HG03135 (cell line): ENCODE measurements around the gene DTHD1.

Experiments used
- ATAC-seq: cut with Tn5 transposase; IDR thresholded peaks from one replicate; pipeline ENCODE4 v1.9.1; 2021; ENCODE audit warnings: mild to moderate bottlenecking, moderate library complexity; ENCODE audit not compliant: unreplicated experiment

Gene DTHD1

DNA sequence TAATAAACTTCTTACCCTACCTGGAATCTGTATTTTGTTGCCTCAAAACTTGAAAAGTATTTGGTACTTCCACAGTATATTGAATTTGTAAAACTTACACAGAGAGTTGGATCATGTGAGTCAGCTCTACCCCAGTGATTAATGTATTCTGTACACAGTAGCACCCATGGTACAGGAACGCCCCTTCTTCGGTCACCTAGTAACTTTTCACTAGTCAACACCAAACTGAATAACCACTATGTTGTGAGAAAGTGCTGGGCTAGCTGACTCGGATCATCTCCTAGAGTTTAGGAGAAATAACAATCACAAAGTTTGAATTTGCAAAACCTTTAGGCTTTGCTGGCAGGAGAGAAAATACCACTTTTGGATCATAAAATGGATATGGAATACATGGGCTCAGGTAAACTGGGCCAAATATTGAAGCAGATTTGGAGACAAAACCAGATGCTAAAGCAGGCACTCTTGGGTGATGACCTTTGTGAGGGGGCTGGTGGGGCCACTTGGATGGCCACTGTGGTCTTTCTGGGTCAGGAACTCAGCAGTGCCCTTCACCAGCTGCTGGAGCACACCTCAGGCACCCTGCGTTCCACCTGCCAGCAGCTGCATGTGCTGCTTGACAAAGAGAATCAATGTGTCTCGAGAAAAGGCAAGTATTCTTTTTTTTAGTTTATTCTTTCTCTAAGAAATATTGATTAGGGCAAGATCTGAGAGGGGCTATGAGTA is at the start of gene DTHD1:
Gene DTHD1, plus strand, starts transcription at position 233 of the 723 bp plus-strand sequence. Its CDS starts 143 bp downstream, at position 376.
- ATAC-seq, result no peak

DNA sequence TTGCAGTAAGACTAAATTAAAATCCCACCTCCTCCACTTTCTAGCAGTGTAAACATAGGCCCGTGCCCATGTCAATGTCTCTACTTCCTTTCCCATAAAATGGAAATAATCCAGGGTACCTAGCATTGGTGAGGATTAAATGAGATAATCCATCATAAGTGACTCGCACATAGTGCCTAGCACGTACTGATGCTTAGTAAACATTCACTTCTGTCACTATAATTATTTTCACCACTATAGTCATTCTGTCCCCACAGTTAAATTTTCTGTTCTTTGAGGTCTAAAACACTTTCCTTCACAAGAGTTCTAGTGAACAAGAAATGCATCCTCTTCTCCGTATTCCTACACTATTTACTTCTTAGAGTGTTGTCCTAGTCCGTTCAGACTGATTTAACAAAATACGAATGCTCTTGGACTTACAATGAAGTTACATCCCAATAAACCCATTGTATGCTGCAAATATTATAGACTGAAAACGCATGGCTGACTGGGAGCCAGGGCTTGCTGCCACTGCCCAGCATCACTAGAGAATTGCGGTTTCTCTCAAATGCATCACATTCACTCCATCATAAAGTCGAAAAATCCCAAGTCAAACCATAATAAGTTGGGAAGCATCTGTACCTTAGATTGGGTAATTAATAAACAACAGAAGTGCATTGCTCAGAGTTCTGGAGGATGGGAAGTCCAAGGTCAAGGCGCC is 47.7 kb upstream of the DTHD1 start:
- ATAC-seq, result no peak

DNA sequence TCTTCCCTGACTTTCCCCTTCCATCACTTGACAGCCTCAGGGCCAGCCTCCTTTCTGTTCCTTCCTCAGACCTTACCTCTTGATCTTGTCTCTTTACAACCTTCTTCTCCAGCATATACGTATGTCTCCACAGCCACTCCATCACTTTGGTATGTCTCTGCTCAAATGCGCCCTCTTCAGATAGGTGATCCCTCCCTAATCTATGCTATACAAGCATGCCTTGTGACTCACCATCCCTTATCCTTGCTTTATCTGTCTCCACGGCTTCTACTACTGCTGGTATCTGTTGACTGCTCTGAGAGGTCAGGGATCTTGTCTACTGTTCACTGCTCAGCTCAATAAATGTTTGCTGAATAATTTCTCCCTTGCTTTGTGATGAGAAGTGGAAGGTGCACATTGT is 46.1 kb upstream of the DTHD1 start:
- no peak for ATAC-seq

DNA sequence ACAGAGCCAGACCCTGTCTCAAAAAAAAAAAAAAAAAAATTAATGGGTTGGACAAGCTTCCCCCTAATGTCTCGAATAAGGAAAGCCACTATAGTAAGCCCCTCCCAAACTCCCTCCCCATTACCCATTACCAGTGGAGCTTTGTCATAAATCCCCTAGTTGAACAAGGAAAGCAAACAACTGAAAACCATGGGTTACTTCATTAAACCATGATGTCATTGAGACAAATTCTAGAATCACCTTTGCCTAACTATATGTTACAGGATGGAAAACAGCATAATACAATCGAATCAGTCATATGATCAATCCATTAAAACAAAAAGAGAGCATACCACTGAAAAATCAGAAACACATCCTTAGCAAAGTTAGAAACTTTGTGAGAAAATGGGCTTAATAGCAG is 45.3 kb upstream of the DTHD1 start:
- ATAC-seq, result no peak

DNA sequence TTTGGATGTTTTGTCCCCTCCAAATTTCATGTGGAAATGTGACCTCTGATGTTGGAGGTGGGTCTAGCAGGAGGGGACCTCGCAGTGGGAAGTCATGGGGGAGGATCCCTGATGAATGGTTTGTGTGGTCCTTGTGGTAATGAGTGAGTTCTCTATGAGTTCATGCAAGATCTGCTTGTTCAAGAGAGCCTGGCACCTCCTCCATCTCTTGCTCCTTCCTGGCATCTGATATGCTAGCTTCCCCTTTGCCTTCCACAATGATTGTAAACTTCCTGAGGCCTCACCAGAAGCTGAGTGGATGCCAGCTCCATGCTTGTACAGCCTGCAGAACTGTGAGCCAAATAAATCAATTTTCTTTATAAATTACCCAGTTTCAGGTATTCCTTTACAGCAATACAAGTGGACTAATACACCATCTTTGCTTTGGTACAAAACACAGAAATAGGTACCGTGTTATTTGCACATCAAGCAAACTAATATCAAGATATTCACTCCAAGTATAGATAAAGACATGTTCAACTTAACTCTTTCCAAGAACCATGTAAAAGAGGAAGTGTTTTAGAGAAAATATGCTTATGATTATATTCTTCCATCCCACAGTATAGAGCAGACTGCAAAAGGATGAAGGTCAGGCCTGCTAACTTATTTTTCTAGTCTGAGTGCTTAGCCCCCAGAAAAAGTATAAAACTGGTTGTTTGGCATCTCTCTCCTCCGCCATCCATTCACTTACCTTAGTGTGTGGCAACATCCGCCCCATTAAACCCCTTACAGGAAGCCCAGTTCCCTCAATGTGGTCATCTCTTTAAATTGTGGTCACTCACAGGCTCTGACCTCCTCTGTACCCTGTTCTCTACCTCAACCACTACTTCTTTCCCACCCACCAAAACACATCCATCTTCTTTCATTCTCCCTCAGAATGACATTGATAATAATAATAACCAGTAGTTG is 43.8 kb upstream of the DTHD1 start:
- ATAC-seq, result no peak

DNA sequence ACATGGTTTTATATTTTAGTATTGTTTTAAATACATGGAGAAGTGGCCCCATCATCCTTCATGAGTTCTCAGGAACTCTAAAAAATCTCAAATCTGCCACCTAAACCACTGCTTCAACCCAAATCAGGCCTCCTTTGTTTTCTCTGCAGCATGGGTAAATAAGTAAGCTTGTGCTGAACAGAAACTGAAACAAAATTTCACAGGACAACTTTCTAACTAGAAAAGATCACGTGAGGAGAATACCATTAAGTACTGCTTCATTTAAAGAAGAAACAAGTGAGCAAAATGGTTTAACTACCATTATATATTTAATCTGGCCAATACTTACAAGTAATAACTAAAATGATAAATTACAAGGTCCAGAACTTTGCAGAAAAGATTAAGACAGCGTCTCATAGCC is 39.6 kb upstream of the DTHD1 start:
- peak; percentile 46 for ATAC-seq

DNA sequence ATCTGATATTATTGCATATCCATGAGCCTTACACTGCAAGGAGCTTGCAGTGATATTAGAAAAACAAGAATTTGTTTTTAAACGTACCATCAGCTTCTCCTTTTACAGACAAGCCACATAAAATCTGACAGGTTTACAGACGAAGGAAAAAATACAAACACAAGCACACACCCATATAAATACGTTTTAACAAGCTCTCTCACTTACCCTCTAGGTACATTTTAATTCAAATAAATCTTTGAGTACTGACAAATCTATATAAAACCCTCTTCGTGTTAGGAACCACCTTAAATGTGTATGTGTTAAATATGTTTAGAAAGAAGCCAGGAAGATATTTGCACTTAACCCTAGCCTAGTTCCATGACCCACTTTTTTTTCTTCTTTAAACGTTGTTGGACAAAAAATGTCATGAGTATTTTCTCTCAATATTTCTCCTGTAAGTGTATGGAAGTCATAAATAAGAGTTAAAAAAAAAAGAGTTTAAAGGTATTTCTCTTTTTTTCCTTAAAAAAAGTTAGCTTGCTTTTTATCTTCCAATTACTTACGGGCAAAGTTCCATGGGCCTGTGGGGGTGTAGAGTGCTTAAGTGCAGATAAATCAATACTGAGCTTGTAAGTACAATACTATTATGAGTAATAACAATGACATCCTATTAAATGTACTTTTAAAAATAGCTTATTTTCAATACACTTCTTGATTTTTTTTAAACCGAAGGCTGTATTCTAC is 38.6 kb upstream of the DTHD1 start:
- ATAC-seq, result no peak

DNA sequence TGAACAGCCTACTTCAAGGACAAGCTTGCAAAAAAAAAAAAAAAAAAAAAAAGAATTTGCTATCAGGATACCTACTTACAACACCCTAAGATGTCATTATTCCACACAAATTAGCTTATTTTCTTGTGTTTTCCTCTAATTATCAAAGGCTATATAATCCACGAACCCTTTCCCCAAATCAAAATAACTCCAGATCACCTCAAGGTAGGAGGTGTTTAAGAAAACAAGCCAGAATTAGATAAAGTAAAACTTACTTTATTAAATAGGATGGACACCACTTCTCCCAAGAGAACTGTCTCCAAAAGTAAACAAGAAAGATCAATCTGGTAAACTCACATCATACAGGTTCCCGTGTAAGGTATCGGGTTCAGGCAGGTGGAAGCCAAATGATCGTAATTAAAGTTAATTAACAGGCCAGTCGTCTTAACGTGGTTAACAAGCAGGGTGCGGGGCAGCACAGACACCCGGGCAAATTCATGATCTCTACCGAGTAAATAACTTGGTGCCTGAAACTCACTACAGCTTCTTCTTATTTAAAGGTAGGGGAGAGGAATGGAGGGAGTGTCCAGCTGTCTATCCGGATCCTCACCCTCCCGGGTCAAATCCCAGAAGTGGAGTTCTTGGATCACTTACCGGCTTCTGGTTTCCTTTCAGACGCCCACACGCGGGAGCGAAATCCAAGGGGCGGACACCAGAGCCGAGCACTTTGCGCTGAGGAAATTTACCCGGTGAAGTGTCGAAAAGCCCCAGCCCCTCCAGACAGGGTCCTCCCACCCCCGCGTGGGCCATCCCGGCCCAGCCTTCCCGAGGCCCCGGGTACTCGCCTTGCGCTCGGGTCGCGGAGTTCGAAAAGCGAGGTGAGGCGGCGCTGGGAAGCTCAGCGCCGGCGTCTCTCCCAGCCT is 37.8 kb upstream of the DTHD1 start:
- ATAC-seq, result peak; percentile 30

DNA sequence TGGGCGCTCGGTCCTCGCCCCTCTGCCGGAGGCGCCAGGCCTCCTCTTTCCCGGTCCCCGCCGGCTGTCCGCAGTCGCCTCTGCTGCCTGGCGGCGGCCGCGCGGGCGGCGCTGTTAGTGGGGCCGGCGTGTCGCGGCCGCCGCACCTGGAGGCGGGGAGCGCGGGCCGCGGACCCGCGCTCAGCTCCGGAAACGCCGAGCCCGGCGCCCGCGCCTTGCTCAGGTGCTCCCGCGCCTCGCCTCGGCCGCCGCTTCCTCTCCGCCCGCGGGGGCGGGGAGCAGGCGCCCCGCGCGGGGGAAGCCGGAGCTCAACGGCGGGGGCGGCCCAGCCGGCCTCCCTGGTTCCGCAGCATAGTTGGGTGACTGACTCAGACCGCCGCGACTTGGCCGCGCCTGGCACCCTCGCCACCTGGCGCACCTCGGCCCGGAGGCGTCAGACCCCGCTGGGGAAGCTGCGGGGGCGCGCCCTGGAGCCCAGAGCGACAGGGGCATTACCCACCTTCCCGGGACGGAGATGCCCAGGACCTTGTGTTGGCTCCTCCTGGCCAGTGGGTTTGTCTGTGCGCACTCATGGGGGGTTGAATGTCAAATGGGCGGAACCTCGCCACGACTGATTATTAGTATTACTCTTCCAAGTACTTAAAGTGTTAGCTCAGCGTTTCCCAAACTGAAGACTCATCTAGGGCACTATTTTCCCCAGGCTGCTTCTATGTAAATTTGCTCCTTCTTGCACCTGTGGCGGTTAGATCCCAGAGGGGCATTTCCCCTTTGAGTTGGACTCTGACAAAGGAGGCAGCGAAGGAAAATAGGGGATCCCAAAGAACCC is 36.9 kb upstream of the DTHD1 start, which contains the start of gene ARAP2:
Gene ARAP2, minus strand, starts transcription at position 258 of the 826 bp plus-strand sequence. CDS start 15,028 bp downstream, outside the sequence.
- peak; percentile 64 for ATAC-seq

DNA sequence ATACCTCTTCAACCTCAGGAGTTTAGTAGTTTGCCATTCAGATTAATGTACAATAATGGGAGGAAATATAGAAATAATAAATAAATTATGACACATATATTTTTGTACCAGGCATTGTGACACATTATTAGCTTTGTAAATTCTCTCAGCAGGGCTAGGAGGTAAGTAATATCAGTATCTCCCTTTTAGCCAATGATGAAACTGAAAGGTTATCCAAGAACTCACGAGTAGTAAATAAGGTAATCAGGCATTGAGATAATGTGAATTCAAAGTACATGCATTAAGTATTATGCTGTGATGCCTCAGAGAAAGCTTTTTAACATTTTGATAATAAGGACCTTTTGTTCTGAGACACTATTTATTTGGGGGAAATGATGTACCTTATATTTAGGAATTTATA is 31.8 kb upstream of the DTHD1 start:
- ATAC-seq, result no peak

DNA sequence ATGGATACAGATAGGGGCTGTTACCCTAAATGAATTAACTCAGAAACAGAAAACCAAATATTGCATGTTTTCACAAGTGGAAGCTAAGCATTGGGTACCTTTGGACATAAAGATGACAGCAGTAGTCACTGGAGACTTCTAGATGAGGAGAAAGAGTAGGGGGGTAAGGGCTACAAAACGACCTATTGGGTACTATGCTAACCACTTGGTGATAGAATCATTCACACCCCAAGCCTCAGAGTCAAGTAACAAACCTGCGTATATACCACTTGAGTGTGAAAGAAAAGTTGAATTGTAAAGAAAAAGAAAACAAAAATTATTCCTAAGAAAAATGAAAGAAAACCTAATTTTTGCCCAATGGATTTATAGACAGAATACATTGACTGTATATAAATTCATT is 29.4 kb upstream of the DTHD1 start:
- no peak for ATAC-seq

DNA sequence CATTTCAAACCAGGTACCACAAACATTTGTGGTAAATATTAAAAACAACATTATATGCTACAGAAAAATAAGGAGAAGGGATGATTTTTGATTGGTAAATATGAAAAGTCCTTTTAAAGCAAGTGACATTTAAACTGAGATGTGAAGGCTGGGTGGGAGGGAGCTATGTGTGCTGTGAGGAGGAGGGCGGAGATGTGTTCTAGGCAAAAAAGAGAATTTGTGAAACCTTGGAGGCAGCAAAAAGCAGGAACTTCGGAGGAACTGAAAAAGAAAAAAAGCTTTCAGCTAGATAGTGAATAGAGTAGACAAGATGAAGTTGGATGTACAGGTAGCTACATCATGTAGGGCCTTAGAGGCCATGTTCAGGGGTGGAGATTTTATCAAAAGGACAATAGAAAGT is 27.0 kb upstream of the DTHD1 start:
- no peak for ATAC-seq

DNA sequence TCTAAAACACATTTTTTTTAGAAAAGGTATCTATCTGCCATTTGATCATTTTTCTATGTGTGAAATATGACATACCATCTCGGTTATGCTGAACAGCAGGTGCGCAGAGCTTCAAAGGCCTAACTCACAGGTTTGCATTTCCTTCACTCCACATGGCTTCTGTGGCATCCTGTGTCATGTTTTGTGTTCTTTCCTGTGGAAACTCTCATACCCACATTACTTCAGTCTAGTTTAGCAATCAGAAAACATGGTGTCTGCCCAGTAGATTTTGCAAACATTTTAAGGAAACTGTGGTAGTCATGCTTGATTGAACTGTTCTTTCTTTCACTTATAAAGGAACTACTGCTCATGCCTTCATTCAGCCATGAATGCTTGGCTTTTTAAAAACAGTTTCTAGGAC is 25.8 kb upstream of the DTHD1 start:
- ATAC-seq, result peak; percentile 87

DNA sequence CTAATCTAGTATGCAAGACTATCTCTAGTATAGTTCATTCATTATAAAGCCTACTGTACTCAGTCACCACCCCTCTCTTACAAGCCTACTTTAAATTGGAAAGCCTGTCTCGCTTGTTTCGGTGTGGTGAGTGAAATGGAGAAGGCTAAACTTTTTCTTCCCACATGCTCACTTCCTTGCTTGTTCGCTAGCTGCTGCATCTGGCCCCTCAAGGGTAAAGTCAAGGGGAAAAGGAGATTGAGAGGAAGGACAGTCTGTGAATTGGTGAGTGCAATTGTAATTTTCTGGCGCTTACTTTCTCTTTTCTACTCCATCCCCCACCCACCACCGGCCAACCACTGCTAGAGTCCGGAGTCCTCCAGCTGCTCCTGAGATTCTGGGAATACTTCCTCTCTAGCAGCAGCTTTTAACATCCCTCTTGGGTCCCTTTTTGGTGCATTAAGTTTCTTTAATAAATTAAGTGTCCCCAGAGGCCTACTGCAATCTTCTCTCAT is 25.0 kb upstream of the DTHD1 start:
- peak; percentile 45 for ATAC-seq

DNA sequence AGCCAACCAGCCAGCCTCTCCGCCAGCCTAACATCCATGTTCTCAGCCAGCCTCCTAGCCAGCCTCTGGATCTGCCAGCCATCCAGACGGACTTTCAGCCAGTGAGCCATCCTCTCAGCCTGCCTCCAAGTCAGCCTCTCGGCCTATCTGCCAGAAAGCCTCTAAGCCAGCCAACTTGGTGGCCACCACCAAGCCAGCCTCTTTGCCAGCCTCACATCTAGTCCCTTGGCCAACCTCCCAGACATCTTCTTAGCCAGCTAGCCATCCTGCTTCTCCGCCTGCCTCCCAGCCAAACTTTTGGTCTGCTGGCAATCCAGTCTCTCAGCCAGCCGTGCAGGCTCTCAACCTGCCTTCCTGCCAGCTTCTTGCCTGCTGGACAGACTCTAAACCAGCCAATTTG is 20.7 kb upstream of the DTHD1 start:
- no peak for ATAC-seq

DNA sequence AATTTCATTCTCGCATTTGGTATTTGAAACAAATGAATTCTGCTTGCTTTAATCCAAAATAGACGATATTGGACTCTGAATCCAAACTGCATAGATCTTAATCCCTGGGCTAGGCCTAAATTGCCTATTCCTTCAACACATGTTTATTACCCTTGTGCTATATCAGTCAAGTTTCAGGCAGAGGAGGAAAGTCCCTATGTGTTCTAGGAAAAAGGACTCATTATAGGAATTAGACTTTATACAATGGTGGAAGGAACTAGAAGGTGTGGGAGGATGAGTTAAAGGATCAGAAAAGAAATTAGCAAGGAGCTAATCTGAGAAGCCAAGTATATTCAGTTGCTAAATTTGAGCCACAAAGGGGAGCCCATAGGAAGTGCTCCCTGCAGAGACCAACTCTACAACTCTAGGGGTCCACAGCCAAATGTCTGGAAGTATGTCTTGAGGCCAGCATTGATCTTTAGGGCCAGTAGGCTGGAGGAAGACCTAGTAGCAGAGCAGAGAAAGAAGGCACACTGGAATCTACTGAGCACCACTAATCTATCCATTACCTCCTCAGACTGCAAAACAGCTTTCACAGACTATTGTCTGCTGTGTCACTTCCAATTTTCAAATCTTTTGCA is 17.1 kb upstream of the DTHD1 start:
- no peak for ATAC-seq

DNA sequence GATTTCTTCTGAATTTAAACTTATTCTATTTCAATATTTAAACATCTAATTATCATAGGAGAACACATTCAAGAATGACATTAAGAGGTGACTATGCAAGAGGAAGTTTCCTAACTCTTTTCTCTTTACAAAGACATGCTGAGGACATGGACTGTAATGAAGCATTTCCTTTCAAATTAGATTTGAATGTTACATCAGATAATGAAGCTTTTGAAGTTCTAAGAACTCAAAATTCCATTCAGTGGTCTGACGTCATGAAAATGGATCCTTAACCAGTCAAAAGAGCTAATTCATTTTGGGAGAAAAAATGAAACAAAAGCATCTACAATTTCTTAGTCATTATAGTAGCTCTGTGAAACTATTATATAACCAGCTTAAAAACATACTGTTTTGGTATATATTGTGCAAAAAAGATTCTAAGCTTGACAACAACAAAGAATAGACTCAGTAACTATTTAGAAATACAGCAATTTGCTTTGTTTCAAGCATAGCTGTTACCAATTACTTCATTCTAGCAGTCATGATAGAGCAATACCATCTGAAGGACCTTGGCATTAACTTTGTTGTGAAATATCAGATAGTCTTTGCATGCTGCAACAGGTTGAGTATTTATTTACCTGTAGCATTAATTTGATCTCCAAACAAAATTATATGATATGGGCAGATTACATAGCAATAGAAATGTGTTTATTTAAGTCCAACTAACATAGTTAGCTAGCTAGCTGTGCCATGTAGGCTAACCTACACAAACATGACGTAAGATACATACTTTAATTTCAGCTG is 13.7 kb upstream of the DTHD1 start:
- no peak for ATAC-seq
